HG03095 (cell line): ENCODE results near the gene TRABD2B.
"Not testable (repeated sequence)": the region's sequence is repeated elsewhere in the genome, so short reads cannot be mapped to it uniquely, and the experiment has no call there.

Experiments used
- ATAC-seq: cut with Tn5 transposase; IDR thresholded peaks from one replicate; pipeline ENCODE4 v1.9.1; 2021; ENCODE audit warnings: moderate library complexity; ENCODE audit not compliant: unreplicated experiment

Gene TRABD2B

DNA sequence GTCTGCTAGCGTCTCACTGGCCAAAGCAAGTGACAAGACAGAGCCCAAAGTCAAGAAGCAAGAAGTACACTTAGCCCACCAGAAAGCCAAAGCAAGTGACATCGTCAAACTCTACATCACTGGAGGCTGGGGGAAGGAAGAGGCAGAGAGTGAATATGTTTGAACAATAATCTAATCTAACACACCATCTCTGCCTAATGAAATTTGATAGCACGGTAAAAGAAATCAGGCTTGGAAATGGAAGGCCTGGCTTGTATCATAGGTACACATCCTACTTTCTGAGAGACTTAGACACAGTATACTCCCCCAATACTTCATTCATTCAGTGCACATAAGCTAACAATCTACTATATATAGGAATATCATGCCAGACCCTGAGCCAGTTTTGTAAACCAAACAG, 26.3 kb downstream of the TRABD2B start:
- no peak for ATAC-seq

DNA sequence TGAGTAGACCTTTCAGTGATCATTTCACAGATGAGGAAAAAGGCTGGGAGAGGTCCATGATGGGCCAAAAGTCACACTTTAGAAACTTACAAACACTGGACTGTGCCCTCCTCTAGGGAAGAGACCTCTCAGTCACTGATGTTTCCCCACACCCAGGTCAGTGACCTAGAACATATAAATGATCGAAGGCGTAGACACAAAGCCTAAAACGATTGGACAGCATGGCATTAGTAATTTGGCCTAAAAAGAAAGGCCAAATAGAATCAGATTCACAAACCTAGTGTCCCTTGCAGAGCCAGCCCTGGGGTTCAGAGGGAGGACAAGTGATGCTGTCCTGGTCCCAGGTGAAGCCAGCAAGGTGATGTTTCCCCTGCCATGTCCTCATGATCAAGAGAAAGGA, 27.7 kb downstream of the TRABD2B start:
- no peak for ATAC-seq

DNA sequence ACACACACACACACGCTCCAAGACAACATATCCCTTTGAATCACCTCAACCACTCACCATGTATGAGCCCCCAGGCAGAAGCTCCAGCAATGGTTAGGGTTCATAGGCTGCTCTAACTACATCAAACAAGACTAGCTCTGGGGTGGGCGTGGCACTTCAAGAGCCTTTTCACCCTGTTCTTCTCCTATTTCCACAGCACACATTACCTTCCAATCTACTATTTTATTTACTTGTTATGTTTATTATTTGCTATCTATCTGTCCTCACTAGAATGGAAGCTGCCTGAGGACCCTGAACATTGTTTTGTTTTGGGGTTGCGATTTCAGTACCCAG, 28.7 kb downstream of the TRABD2B start:
- ATAC-seq: no peak

DNA sequence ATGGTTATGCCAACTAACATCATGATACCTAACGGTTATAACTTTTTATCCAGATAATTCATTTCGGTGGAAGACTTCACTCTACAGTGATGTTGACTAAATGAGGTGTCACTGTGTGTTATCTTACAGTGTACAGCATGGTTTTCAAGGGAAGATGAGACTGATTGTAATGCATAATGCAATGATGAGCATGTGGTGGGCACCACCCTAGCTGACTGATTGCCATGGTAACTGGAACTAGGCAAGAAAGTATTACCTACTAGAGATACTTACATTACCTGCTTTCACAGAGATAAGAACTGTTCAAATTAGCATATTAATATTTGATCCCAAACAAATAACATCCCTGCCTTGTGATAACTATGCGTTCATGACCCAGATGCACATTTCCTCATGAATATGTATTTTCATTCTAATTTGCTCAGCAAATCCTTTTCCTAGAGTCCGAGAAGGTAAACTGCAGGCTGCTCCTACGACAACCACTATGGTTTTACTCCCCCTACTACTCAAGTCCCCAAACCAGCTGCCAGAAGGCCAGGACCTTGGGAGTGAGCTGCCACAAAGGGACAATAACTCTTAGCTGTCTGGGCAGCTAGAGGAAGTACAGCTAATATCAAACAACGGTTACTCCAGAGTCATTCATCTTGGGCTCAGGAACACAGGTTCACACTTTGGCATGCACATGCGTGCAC, 29.2 kb downstream of the TRABD2B start:
- no peak for ATAC-seq

DNA sequence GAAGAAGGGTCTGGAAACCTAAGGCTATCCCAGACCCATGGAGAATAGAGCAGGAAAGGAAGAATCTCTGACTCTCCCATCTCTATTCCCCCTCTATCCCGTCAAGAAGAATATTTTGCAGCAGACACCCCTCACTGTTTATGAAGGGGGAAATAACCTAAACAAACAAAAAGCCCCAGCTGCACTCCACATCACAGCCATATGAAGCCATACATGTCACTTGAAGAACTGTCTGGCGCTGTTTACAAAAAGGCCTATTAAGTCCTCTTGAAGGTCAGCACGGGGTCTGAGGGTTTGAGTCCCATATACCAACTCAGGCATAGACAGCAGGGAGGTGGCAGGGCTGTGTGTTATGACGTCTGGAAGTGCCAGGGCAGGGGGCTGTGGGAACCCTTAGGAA, 31.4 kb downstream of the TRABD2B start:
- ATAC-seq: no peak

DNA sequence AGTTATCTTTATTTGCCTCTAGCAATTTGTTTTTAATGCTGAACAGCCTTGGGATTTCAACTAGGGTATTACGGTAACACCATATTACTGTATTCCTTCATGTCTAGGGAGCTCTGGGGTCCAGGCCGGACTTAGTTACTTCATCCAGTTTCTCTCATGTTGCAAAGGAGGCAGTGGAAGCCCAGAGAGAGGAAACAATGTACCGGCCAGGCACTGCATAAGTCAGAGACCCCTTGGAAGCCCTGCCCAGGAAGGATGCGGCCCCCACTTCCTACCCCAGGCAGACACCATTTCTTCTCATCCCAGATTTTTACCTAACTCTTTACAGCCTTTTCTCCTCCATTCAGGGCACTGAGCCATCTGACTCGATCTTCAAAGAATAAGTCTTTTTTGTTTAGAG, 32.5 kb downstream of the TRABD2B start:
- ATAC-seq: no peak

DNA sequence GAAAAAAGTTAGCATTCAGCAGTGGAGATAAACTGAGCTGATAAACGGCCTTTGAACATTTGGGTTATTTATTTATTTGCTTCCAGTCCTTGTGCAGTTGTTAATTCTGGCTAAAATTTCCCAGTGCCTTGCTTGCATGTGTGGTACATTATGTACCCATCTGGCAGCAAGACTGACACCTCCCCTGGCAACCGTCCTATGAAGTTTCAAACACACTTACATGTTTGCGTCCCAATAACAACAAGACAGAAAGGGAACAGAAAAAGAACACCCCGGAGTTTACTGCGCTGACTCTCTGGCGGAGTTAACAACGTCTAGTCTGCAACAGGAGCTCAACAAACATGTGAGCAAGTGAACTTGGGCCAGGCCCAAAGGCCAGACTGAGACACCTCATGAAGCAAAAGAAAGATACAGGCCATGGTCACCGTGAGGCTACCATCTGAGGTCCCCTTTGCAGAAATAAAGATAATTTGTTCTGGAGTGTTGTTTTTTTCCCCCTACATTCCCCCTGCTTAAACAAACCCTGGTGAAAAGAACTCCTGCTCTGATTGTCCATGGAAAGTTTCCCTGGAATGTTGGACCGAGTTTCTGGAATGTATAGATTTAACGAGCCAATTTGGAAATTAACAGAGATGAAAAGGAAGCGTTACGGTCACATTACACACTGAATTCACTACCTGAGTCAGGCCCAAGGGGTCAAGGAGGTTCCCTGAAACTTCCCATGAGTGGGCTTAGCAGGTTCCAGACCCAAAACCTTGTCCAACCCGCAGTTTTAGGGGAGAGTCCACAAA, 33.4 kb downstream of the TRABD2B start:
- no peak for ATAC-seq

DNA sequence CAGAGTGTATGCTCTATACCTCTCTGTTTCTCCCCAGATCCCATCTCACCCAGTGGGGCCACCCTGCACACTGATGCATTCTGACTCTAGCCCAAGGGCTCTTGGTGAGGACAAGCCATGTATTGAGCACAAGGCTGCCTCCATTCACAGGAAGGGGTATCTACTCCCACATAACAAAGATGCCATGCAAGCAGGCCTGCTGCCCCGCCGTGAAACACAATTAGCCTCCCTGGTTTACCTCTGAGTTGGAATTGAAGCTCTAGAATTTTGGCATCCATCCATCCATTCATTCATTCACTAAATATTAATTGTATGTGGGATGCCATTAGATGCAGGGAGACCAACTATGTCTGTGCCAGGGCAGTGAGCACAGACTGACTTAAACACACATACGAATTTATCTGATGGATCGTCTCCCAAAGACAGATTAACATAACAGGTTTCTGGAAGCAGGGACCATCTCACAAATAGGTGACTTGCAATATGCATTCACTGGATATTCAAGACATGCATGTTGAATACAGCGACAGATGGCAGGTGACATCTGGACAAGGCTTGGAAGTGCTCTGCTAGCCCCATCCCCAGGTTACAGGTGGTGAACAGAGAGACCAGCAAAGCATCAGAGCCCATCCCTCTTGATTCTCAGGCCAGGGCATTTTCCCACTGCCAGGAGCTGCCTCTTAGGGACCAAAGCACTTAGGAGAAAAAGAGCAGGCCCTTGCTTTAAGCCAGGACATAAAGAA, 34.3 kb downstream of the TRABD2B start:
- no peak for ATAC-seq

DNA sequence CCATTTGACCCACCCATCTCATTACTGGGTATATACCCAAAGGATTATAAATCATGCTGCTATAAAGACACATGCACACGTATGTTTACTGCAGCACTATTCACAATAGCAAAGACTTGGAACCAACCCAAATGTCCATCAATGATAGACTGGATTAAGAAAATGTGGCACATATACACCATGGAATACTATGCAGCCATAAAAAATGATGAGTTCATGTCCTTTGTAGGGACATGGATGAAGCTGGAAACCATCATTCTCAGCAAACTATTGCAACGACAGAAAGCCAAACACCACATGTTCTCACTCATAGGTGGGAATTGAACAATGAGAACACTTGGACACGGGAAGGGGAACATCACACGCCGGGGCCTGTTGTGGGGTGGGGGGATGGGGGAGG, 35.4 kb downstream of the TRABD2B start:
- ATAC-seq: not testable (repeated sequence)

DNA sequence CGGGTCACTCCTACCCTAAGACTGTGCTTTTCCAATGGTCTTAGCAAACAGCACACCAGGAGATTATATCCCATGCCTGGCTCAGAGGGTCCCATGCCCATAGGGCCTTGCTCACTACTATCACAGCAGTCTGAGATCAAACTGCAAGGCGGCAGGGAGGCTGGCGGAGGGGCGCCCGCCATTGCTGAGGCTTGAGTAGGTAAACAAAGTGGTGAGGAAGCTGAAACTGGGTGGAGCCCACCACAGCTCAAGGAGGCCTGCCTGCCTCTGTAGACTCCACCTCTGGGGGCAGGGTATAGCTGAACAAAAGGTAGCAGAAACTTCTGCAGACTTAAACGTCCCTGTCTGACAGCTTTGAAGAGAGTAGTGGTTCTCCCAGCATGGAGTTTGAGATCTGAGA, 40.7 kb downstream of the TRABD2B start:
- not testable (repeated sequence) for ATAC-seq

DNA sequence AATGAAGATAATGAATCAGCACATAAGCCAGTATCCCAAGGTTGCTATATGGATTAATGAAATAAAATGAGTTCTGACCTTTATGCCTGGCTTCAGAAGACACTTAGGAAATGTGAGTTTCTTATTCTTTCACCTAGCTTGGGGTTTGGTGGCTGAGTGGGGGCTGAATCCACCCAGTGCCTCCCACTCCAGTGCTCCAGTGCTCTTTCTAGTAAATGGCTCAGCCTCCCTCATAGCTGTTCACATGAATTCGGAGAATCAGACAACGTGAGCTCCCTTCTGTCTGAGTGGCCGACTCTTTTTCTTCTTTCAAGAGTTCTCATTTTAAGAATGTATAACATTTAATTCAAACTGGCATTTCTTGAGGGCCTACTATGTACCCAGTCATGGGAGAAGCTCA, 43.5 kb downstream of the TRABD2B start:
- no peak for ATAC-seq

DNA sequence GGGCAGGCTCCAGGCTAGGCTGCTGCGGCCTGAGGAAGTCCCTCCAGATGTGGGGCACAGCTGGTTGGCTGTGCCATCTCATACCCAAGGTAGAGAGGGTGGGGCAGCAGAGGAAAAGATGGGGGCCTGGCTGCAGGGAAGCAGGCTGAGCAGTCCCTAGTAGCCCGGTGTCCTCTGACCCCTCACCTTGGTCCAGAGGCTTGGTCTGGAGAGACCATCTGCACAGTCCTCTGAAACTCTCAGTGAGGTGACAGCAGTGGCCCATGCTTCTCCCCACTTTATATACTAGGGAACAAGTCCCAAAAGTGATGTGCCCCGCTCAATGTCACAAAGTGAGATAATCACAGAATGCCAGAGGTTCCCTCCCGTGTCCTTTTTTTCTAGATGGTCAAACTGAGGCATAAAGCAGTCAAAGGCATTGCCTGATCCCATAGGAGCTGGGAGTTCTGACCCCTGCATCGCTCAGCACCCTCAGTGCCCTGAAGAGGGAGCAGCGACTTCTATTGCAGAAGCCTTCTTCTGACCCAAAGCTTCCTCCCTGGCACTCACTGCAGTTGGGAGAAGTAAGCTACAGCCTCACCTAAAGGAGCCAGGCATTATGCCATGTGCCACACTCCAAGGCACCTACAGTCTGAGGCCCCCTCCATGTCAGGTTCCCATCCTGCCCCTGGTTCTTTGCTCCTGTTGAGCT, 45.5 kb downstream of the TRABD2B start:
- no peak for ATAC-seq

DNA sequence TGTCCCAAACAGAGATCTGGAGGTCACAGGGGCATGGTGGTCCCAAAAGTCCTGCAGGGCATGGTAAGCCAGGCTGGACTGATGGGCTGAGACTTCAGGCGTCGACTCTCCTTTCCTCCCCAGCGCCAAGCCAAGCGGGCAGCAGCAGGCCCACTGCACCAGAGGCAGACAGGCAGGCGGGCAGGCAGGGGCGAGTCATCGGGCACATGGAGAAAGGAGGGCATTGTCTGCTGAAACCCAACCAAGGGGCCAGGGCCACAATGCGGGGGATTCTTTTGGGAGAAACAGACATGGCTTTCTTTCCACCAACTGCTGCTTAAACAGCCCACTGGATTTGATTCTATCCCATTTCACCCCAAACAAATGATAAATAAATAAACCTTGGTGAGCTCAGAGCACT, 46.2 kb downstream of the TRABD2B start:
- ATAC-seq: no peak

DNA sequence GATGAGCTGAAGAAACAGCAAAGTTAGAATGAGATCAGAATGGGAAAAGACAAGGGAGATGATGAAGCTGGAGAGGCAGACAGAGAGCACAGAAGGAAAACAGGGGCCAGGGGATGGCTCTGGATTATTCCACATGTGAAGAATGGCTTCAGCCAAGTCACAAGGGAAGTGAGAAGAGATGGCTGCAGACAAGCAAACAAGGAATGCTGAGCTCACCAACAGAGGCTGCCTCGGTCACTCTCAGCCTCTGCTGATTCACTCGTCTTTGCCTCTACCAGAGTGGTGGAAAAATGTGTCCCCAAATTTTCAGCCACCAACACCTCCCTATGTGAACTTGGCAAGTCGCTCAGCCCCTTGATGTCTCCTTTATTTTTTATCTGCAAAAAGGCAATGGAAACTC, 46.7 kb downstream of the TRABD2B start:
- ATAC-seq: no peak

DNA sequence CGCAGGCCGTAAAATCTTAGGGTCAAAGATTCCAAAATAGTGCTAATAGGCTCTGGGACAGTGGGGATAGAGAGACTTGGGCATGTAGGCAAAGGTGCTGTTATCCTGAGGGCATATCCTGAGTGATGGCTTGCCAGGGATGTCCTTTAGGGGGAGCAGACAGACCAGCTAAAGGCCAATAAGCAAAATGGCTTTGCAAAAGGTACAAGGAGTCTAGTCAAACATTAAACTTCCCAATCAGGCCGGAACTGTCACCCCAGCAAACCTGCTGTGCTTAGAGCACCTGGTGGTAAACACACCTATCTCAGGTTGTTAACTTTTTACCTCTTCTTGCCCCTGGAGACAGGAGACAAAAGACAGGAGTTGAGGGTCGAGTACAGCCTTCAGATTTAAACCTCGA, 49.1 kb downstream of the TRABD2B start:
- ATAC-seq: no peak

DNA sequence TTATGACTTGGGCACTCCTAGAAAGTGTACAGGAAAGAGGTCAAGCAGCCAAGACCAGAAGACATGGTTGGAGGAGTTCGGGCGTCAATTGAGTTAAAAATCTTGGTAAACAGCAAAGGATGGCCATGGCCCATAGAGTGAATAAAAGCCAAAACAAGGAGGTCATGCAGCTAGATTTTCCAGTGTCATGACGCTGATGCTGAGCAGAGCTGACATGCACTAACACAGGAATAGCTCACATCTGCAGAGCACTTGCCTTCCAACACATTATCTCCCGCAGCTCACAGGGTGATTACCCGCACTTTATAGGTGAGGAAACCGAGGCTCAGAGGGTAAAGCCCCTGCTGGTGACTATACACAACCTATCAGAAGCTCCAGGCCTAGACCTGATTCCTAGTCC, 49.7 kb downstream of the TRABD2B start:
- ATAC-seq: no peak

DNA sequence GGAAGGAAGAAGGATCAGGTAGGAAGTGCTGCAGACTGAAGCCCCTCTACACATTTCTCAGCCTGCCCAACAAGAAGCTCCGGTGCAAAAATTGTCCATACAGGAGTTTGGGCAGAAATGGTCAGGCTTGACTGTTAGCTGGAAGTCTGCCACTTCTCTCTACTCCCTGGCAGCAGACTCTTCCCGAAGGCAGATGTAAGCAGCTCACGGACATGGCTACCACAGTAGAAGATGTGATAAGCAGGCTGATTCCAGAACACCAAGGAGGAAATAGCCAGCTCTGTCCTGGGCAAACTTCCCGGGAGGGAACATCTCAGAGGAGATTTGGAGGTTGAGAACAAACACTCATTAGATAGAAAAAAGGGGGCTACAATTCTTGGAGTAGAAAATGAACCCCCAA, 52.6 kb downstream of the TRABD2B start:
- ATAC-seq: no peak

DNA sequence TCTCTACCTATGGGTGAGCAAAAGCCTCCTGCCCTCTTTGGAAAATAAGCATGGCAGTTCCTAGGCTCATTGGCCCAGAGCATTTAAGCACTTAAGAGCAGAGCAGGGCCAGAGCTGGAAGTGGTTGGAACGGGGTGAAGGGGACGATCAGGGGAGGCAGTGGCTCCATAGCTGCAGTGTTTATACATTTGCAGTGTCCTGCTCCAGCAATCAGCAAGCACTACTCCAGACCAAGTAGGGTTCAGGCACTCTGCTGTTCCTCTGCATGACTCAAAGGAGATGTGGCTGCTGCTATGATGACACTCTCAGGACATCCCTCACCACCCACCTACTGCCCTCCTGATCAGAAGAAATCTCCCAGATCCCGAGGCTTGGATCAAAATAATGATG, 55.0 kb downstream of the TRABD2B start:
- no peak for ATAC-seq

DNA sequence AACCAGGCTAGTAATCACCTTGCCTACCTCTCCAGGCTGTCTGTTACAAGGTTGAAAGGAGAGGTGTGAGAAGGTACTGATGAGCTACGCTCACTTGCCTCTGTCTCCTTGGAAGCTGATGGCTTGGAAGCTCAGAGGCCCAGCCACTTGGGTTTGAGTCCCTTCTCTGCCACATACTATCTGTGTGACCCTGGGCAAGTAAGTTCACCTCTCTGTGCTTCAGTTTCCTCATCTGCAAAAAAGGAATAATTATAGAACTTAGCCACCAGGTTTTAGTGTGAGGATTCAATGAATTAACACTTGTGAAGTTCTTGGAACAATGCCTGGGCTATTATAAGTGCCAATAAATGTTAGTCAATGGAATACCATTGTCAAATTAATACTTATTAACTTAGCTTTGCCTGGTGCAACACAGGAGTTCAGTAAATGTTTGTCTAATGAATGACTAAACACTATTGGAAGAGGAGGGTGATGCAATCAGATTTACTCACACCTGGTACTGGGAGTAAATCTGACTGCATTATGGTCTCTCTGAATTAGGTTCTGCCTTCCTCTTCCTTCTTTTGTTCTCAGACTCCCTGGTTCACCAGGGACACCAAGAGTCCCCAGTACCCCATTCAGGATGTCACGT, 55.5 kb downstream of the TRABD2B start:
- ATAC-seq: no peak

DNA sequence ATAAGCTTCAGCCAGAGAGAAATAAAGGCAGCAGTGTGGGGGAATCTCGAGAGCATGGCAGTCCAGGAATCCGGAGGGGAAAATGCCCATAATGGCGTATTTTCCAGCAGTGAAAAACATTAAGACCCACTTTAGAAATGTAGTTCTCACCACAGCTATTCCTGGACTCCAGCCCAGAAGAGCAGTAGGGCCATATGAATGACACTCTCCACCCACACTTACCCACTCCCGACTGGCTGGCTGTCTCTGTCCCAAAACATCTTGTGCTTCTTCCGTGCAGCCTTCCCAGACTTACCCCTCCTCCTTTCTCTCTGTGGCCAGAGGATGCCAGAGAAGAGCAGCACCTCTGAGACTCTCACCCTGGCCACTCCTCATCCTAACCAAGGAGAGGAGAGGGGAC, 56.4 kb downstream of the TRABD2B start:
- no peak for ATAC-seq

DNA sequence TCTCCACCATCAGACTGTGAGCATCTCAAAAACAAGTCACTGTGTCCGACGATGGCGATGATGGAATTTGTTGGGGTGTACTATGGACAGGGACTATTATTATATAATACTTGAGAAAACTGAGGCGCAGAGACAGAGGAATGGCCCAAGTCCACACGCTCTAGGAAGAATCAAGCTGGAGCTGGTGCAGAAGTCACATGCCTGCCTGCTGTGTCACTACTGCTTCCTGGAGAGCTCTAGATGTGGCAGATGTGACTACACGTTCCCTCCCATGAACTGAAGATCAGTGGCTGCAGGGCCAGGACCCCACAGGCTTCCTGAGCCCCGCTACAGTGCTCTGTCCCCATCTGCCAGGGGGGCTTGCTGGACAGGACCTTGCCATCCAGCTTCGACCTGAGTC, 56.9 kb downstream of the TRABD2B start:
- no peak for ATAC-seq
